KBM-7 (cell line): Measurements from ENCODE around the gene RBBP8.

Experiments used
- DNase-seq: peaks from one replicate; pipeline ENCODE4 v3.0.0-alpha.2; 2015
- in situ Hi-C: fragments of 300-500 bp; cut with MboI; formaldehyde crosslinking; loops from 2 replicates; pipeline ENCODE4 v1.14.3; 2020; ENCODE audit warnings: low sequenced_read_pairs, low pct_unique_long_range_greater_than_20kb, mixed read lengths

RBBP8 gene

DNA sequence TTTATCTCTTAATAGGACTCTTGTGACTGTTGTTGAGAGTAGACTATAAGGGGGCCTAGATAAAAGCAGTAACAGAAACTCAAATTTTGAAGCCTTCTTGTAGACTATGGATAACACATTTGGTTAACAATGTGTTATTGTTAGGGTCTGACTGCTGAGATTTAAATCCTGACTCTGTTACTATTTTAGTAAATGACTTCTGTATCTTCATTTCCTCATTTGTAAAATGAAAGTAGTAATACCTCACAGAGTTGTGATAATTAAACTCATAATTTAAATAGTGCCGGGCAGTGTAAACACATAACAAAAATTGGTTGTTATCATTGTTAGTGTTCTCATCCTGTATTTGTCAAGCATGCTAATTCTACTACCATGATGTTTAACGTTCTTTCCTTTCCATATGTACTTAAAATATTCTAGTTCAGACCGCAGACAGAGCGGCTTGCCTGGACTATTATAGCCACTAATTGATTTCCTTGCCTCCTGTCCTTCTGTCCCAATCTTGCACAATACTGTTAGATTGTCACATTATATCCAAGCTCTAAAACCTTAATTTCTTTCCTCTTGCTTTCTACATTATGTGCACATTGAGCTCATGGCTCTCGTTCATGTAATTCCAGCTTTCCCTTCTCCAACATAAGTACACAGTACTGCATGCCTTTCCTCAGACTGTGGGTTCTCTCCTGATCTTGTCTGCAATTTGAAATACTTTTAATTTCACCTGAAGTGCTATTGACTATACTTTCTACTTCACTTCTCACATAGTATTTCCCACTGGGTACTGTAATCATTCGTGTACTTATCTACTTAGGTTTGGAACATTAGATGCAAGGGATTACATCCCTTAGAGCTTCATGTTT is 48.4 kb downstream of the RBBP8 start:
- DNase-seq: no peak
- in situ Hi-C loops: no loop called here

DNA sequence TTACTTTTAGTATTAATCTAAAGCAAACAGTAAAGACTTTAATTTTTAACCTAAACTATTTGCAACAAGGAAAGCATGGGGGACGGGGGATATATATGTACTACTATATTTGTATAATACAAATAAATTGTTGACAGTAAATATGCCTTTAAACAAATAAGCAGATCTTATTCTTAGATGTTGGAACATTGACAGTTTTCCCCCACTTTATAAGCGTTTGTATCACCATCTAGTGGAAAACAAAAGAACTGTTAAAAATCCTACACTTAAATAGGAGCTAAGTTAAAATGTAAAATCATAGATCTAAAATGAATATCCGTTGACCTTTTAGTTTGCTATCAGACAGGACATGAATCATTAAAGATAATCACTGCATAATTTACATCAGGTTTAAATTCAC is 50.0 kb downstream of the RBBP8 start:
- peak; percentile 45 for DNase-seq
- in situ Hi-C loops: no loop called here

DNA sequence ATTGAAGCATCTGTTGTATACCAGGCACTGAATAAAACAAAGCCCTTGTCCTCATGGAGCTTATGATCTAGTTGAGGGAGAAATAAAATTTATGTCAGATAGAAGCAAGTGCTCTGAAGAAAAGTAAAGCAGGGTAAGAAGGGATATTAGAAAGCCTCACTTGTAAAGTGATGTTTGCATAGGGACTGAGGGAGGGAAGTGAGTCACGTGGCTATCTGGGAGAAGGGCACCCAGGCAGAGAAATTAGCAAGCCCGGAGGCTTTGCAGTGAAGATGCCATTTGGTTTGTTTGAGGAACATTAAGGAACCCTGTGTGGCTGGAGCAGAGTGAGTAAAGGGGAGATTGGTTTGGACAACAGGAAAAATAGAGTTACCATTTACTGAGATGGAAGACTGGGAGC is 52.1 kb downstream of the RBBP8 start:
- in situ Hi-C loops: no loop called here
- DNase-seq: no peak

DNA sequence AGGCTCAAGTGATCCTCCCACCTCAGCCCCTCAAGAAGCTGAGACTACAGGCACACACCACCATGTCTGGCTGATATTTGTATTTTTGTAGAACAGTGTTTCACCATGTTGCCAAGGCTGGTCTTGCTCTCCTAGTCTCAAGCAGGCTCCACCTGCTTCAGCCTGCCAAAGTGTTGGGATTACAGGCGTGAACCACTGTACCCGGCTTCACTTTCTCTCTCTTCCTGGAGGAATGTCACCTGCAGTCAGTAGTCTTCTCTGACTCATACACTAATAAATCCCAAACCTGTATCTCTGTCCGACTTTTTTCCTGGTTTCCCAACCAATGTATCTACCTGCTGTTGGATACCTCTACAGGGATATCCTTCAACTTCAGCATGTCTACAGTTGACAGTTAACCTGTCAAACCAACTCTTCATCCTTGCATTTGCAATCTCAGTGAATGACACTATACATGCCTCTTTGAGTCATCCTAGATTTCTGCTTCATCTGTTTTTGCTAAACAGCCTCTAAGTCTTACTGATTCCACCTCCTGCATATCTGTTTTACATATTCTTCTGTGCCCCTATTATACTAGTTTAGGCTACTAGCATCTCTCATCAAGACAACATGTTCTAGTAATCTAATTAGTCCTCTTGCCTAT is 54.5 kb downstream of the RBBP8 start:
- in situ Hi-C loops: no loop called here
- no peak for DNase-seq

DNA sequence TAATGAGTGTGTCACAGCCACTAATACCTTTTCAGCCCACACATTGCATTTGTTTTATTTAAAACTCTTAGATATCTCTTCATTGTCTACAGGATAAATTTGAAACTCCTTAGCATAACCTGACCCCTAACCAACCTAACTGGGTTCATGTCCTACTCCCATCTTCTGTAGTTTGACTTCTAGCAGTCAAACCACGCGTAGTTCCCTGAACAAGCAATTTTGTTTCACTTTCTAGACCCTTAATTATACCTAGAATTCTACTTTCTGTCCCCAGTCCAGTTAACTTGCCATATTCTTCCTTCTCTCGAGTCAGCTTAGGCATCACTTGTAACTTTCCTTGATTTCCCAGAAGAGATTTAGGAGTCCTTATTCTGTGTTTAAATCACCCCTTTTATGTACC is 55.1 kb downstream of the RBBP8 start:
- in situ Hi-C loops: no loop called here

DNA sequence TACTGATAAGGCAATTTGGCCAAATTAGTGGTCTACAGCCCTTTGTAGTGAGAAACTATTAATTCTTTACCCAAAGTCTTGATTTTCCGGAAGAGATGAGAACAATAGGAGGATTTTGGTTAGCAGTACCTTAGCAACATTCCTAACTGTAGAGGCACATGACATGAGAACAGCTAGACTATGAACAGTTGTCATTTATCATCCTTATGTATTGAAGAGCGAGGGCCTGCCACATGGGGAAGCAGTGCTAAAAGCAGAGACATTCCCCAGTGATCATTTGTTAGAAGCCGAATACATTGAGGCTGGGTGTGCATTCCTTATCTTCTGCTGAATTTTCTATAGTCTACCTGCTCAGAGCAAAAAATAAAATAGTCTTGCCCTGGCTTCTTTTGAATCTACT is 65.2 kb downstream of the RBBP8 start:
- no peak for DNase-seq
- in situ Hi-C loops: no loop called here

More for the DNA sequence above, 55.1 kb downstream of the RBBP8 start:
- DNase-seq: no peak

DNA sequence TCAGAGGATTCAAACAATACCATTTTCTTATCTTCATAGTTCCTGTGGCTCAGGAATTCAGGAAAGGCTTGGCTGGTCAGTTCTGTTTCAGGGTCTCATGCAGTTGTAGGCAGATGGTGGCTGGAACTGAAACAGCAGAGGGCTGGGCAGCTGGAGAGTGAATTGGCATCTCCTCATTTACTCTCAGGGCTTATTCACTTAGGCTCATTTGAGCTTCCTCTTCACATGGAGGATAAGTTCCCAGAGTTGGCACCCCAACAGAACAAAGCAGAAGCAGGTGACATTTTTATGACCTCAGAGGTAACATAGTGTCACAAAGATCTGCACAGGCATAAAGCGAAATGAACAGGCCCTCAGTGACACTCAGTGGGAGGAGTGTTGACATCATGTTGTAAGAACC is 66.1 kb downstream of the RBBP8 start:
- in situ Hi-C loops: no loop called here
- DNase-seq: no peak

DNA sequence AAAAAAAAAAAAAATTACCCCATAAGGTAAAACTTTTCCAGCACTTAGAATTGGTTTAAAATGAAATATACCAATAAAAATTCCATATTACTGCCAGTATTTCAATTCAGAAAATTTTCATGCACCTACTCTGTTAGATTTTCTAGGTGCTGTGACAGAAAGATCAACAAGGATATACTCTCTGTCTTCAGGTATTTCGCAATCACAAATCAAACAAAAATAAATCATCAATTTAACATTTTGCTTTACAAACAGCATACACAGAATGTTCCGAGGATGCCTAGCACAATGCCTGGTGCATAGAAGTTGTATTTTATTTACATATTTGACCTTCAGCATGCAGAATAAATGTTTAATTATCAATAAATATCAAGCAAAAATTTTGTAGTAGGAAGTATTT is 66.5 kb downstream of the RBBP8 start:
- in situ Hi-C loops: no loop called here
- no peak for DNase-seq

DNA sequence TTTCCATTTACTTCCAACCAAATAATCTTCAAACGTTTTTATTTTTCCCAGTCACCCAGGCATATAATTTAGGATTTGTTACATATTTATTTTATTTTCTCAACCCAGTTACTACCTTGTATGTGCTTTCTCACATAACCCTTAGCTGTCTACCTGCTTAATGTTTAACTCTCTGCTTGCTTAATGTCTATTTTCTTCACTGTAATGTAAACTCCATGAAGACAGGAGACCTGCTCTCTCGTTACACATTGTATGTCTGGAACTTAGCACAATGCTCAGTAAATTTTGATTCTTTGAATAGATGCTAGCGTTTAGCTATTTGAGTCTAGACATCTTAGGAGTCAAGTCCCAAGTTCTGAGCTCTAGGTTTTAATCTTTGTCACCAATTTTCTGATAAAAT is 70.2 kb downstream of the RBBP8 start:
- DNase-seq: no peak
- in situ Hi-C loops: no loop called here

DNA sequence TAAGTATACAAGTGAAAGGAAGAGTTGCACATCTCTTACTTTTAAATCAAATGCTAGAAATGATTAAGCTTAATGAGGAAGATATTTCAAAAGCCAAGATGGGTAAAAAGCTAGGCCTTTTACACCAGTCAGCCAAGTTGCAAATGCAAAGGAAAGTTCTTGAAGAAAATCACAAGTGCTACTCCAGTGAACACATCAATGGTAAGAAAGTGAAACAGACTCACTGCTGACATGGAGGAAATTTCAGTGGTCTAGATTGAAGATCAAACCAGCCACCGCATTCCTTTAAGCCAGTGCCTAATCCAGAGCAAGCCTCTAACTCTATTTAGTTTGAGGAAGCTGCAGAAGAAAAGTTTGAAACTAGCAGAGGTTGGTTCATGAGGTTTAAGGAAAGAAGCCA is 79.1 kb downstream of the RBBP8 start:
- in situ Hi-C loops: no loop called here

DNA sequence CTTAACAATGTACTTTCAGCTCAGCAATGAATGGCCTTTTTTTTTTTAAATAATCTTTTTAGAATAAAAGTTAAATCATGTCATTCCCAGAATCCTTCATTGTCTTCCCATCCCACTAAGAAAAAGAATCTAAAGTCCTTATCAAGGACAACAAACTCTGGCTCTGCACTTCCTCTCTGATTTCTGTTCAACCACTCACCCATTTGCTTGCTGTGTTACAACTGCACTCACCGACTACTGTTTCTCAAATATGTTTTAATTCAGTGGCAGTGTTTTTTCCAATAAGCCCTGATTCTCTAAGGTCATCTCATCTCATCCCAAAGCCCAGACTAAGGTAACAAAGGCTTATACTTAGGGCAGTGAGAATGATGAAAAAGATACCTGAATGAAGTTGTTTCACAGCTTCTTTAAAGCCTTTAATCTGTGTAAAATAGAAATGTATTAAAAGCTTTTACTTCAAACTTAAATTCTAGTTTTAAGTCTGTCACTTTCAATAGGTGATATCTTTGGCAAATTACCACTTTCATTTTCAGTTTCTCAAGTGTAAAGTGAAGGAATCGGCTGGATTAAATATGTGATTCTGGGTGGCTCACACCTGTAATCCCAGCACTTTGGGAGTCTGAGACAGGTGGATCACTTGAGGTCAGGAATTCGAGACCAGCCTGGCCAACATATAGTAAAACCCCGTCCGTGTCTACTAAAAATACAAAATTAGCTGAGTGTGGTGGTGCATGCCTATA is 87.6 kb downstream of the RBBP8 start:
- in situ Hi-C loops: no loop called here
- DNase-seq: no peak

More for the DNA sequence above, 79.1 kb downstream of the RBBP8 start:
- DNase-seq: no peak

DNA sequence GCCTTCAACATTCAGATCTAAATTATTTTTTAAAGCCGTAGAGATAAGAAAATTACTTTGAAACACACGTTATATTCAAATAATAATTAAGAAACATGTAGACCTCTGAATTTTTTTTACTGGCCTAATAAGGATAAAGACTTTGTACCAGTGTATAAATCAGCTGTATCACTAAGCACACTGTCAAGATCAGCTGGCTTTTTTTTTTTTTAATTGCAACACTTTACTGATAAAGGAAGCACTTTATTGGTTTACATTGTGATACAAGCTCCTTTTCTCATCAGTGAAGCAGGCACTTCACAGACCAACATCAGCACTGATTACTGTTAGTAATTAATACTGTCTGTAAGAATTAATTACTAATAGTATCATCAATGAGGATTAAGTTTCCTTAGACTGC is 88.5 kb downstream of the RBBP8 start:
- in situ Hi-C loops: no loop called here
- no peak for DNase-seq

DNA sequence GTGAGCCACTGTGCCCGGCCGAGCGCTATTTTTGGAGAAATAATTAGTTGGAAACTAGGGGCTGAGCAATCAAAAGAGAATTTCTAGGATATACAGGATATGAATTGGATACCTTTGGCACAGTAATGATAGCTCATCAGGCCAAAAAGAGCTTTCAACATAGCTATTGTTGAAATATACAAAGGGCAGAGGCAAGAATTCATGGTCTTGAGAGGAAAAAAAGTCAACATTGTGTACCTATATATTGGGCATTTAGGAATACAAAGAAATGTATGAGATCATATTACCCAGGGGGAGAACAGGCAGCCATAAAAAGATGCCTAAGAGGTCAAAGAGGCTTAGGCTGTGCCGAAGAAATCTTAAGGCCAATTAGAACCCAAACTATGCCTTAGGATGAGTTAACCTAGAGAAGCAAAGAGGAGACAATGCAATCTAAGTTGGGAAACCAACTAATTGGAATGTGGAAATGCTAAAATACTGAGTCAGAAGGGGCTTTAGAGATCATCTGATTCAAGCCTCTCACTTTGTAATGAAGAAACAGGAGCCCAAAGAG is 99.0 kb downstream of the RBBP8 start:
- DNase-seq: no peak

DNA sequence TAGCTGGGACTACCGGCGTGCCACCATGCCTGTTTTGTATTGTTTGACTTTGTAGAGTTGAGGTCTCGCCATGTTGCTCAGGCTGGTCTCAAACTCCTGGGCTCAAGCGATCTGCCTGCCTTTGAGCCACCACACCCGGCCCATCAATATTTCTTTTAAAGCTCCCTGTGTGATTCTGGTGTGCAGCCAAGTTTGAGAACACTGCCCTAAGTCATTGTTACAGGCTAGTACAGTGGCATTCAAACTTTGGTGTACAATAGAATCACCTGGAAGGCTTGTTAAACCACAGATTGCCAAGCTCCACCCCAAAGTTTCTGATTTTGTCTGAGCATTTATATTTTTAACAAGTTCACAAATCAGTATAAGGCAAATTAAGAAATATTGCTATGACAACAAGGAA is 99.9 kb downstream of the RBBP8 start:
- in situ Hi-C loops: no loop called here
- DNase-seq: no peak

More for the DNA sequence above, 99.0 kb downstream of the RBBP8 start:
- in situ Hi-C loops: no loop called here

DNA sequence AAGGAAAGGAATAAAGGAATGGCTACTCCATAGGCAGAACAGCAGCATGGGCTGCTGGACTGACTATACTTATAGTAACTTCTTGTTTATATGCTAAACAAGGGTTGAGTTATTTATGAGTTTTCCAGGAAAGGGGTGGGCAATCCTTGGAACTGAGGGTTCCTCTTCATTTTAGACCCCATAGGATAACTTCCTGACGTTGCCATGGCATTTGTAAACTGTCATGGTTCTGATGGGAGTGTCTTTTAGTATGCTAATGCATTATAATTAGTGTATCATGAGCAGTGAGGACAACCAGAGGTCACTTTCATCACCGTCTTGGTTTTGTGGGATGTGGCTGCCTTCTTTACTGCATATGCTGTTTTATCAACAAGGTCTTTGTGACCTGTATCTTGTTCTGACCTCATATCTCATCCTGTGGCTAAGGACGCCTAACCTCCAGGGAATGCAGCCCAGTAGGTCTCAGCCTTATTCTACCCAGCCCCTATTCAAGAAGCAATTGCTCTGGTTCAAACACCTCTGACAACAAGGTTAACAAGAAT is 103.6 kb downstream of the RBBP8 start:
- in situ Hi-C loops: no loop called here
- no peak for DNase-seq

DNA sequence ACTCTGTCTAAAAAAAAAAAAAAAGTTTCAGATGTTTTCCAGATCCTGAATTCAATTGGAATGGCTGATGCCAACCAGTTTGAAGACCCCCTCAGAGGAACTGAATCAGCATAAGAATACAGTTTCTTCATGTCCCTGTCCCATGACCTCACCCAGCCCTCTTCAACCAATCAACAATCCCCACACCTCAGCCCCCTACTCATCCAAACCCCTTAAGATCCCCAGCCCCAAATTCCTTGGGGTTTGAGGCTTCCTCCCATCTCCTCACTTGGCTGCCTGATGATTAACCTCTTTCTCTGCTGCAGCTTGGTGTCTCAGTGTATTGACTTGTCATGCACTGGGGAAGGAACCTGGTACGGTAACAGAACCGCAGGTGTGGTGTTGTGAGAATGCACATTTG is 104.5 kb downstream of the RBBP8 start:
- no peak for DNase-seq
- in situ Hi-C loops: no loop called here

DNA sequence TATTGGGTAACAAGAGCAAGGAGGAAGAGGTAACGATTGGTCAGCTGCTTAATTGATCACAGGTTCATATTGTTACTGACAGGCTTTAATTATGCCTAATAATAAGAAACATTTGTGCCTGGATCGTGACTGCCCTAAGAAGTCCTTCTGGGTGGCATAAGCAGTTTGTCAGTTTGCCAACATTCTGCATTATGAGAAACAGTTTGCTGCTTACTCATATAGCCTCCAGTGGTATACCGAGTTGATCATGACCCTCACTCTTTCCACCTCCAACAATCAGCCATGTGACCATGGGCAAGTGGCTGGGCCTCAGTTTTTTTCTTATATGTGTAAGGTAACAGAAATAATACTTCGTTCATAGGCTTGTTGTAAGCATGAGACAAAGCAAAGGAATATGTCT is 105.6 kb downstream of the RBBP8 start:
- in situ Hi-C loops: no loop called here
- no peak for DNase-seq

DNA sequence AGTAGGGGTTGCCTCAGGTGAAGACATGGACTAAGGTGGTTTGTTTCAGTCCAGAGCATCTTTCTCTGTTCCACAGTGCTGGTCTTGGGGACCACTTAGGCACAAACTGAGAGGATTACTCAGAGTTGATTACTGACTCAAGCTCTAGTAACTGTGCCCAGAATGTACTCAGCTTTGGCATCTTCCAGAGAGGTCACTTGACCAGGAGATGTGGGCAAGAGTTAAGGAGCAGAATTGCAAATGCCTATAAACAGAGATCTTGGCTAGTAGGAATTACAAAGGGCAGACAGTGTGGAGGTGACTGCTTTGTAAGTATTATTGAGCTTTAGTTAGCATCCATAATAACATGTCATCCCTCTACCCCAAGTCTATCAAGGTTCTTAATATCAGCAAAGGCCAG is 109.0 kb downstream of the RBBP8 start:
- DNase-seq: no peak
- in situ Hi-C loops: no loop called here

DNA sequence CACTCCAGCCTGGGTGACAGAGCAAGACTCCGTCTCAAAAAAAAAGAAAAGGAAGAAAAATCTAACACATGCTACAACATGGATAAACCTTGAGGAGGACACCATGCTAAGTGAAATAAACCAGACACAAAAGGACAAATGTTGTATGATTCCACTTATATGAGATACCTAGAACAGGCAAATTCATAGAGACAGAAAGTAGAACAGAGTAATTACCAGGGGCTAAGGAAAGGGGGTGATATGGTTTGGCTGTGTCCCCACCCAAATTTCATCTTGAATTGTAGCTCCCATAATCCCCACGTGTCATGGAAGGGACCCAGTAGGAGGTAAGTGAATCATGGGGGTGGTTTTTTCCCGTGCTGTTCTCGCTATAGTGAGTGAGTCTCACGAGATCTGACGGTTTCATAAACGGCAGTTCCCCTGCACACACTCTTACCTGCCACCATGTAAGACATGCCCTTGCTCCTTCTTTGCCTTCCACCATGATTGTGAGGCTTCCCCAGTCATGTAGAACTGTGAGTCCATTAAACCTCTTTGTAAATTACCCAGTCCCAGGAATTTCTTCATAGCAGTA is 110.8 kb downstream of the RBBP8 start:
- in situ Hi-C loops: no loop called here
- DNase-seq: no peak
